AG04450 (cell line): Measurements from ENCODE around the gene FSCN2. TPM values are rescaled to one million over a fixed set of nuclear protein-coding genes. Genes with fewer than 3 reads are reported as not detected.

Experiments
- CTCF ChIA-PET: fragments of 300-600, 350-600 bp; formaldehyde crosslinking; extraction: SDS; loops from one replicate; lab custom pipeline; 2022; ENCODE audit warnings: antibody characterized with exemption, inconsistent platforms; lab: Charles Lee
- POLR2A ChIA-PET: fragments of 350-600 bp; formaldehyde crosslinking; extraction: SDS; loops from one replicate; lab custom pipeline; 2021; ENCODE audit warnings: antibody characterized with exemption, inconsistent platforms; lab: Yijun Ruan, JAX
- DNase-seq: peaks from one replicate; pipeline ENCODE4 v3.0.0-alpha.2; 2011; ENCODE audit warnings: low read depth, low spot score
- H3K27ac ChIP-seq: one replicate; pipeline ENCODE4 v1.5.1; 2012; ENCODE audit warnings: low read depth, low read length, control low read depth
- H3K27me3 ChIP-seq: one replicate; pipeline ENCODE4 v1.6.0; 2012; ENCODE audit warnings: low read length; ENCODE audit not compliant: control insufficient read depth, insufficient read depth
- H3K4me3 ChIP-seq: 2 replicates; pipeline ENCODE4 v1.5.1; 2011; ENCODE audit warnings: mild to moderate bottlenecking, low read depth, low read length, control low read depth
- H3K9me3 ChIP-seq: 2 replicates; pipeline ENCODE4 v1.5.1; 2012; ENCODE audit warnings: low read length; ENCODE audit not compliant: control insufficient read depth, insufficient read depth
- CTCF ChIP-seq: IDR thresholded peaks from 2 replicates; pipeline ENCODE4 v1.5.1; 2011; ENCODE audit warnings: low read depth, low read length, control low read depth, inconsistent platforms
- polyA plus RNA-seq: library from polyadenylated mRNA; depleted of rRNA; stranded (reverse); fragments of >200 nt; gene quantifications from 2 replicates; pipeline ENCODE4 v1.2.3, GENCODE V29; 2011

FSCN2 gene
- polyA plus RNA-seq, 1 experiment = 0.26 TPM

GRCh38 chr17:81558115-81558468 is 29.9 kb downstream of the FSCN2 start:
- no peaks in the 10 kb centered on the region for H3K9me3 ChIP-seq
- CTCF ChIA-PET = interaction anchor here (1.8 kb wide), 1 partner anchor 43 kb away, joined by 8 read pairs; no protein-coding TSS in a partner anchor
- no peak for TF ChIP-seq CTCF
- POLR2A ChIA-PET = interaction anchor here (1.4 kb wide), 1 partner anchor 9 kb away, joined by 3 read pairs; no protein-coding TSS in a partner anchor
- H3K27ac ChIP-seq = peak overlapping the region; percentile 11
- no peak overlapping the region for H3K4me3 ChIP-seq
- no peaks in the 10 kb centered on the region for H3K27me3 ChIP-seq
- no peak for DNase-seq

- Histone ChIP-seq H3K27me3 (no peaks in the 10 kb centered on the region), H3K27ac (no peak overlapping the region), H3K4me3 (no peak overlapping the region), H3K9me3 (no peaks in the 10 kb centered on the region)
- POLR2A ChIA-PET = no interaction called here
- TF ChIP-seq CTCF = peak; percentile 25; the same call in 1 of the 2 replicates
- DNase-seq = no peak
- CTCF ChIA-PET = interaction anchor here (1.2 kb wide), 1 partner anchor 42 kb away, joined by 3 read pairs; no protein-coding TSS in a partner anchor
These were observed 31.0 kb downstream of the FSCN2 start for GRCh38 chr17:81558941-81559806.

GRCh38 chr17:81561494-81561885 is 33.3 kb downstream of the FSCN2 start:
- Histone ChIP-seq H3K9me3 (no peaks in the 10 kb centered on the region), H3K4me3 (no peak overlapping the region), H3K27ac (no peak overlapping the region), H3K27me3 (no peaks in the 10 kb centered on the region)
- POLR2A ChIA-PET = interaction anchor here (1.5 kb wide), 1 partner anchor 21 kb away, joined by 4 read pairs; no protein-coding TSS in a partner anchor
- no peak for TF ChIP-seq CTCF
- no peak for DNase-seq
- CTCF ChIA-PET = interaction anchor here (0.9 to 1.2 kb wide), 2 partner anchors 21 to 39 kb away, joined by 4 read pairs; no protein-coding TSS in a partner anchor

GRCh38 chr17:81563861-81564586 is 35.8 kb downstream of the FSCN2 start:
- POLR2A ChIA-PET = interaction anchor here (0.6 to 1.6 kb wide), 5 partner anchors 12 to 371 kb away, joined by 4 to 8 read pairs (median 4); no protein-coding TSS in a partner anchor
- H3K27me3 ChIP-seq = no peaks in the 10 kb centered on the region
- CTCF ChIA-PET = interaction anchor here (0.7 to 1.8 kb wide), 2 partner anchors 32 to 37 kb away, joined by 3 to 8 read pairs; no protein-coding TSS in a partner anchor
- no peak for TF ChIP-seq CTCF
- no peak overlapping the region for H3K27ac ChIP-seq
- no peak overlapping the region for H3K4me3 ChIP-seq
- no peaks in the 10 kb centered on the region for H3K9me3 ChIP-seq
- DNase-seq = no peak
